ENCODE data around the gene RUVBL1.
"Not testable (repeated sequence)": the region's sequence is repeated elsewhere in the genome, so short reads cannot be mapped to it uniquely, and the experiment has no call there.

RUVBL1 gene

GRCh38 chr3:128154354-128154753, 30.7 kb upstream of the RUVBL1 start:
- not testable (repeated sequence) for H3K36me3 ChIP-seq (ENCODE audit: control insufficient read depth, insufficient read depth, low read length); H3K9ac ChIP-seq (ENCODE audit: low read depth, low read length); H3K27ac ChIP-seq (ENCODE audit: low read depth, low read length); H3K4me1 ChIP-seq (ENCODE audit: control insufficient read depth, insufficient read depth, low read length); H3K27me3 ChIP-seq (ENCODE audit: control insufficient read depth, insufficient read depth, low read length); H3K9me3 ChIP-seq (ENCODE audit: control insufficient read depth, insufficient read depth, low read length)
- H3K4me3 ChIP-seq (ENCODE audit: low read depth, low read length): peak overlapping the region; percentile 80

- Histone ChIP-seq H3K9me3 (ENCODE audit: control insufficient read depth, insufficient read depth, low read length) (no peaks in the 10 kb centered on the region), H3K9ac (ENCODE audit: low read depth, low read length) (peak within 1 kb of the TSS; percentile 83; the same call in 1 of the 2 replicates), H3K36me3 (ENCODE audit: control insufficient read depth, insufficient read depth, low read length) (peaks cover 4% of the 10 kb centered on the region; the same call in 1 of the 2 replicates), H3K27ac (ENCODE audit: low read depth, low read length) (peak within 1 kb of the TSS; percentile 55), H3K4me3 (ENCODE audit: low read depth, low read length) (peak within 1 kb of the TSS; percentile 80), H3K27me3 (ENCODE audit: control insufficient read depth, insufficient read depth, low read length) (no peaks in the 10 kb centered on the region), H3K4me1 (ENCODE audit: control insufficient read depth, insufficient read depth, low read length) (0 out of 2 replicates have a peak, but pooled peaks cover 3% of the 10 kb centered on the region)
Measured at GRCh38 chr3:128153156-128154041, 29.8 kb upstream of the RUVBL1 start, which contains the start of gene EEFSEC. Gene EEFSEC, plus strand, starts transcription at chr3:128153481. Its CDS starts 27 bp downstream, at chr3:128153508.

DNA sequence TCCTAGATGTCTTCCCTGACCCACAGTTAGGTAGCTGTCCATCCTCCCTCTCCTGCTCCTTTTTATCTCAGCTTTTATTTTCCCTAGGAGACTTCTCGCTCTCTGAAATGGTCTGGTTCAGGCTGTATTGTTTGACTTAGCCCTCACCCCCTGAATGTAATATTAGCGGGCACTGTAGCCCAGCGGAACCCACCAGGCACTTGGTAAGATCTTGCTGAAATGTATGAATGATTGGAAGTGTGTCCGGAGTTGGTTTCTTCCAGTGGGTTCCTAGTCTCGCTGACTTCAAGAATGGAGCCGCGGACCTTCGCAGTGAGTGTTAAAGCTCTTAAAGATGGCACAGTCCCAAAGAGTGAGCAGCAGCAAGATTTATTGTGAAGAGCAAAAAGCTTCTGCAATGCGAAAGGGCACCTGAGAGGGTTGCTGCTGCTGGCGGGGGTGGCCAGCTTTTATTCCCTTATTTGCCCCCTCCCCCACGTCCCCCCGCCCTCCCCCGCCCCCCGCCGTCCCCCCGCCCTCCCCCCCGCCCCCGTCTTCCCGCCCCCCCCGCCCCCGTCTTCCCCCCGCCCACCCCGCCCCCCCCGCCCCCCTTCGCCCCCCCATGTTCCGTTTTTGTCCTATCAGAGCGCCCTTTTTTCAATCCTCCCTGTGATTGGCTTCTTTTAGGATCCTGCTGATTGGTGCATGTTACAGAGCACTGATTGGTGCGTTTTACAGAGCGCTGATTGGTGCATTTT, 29.0 kb upstream of the RUVBL1 start:
- Histone ChIP-seq H3K4me3 (ENCODE audit: low read depth, low read length) (peak overlapping the region; percentile 80), H3K9me3 (ENCODE audit: control insufficient read depth, insufficient read depth, low read length) (no peaks in the 10 kb centered on the region), H3K9ac (ENCODE audit: low read depth, low read length) (0 out of 2 replicates have a peak overlapping the region, but pooled peaks have one; percentile 48), H3K36me3 (ENCODE audit: control insufficient read depth, insufficient read depth, low read length) (peaks cover 4% of the 10 kb centered on the region; the same call in 1 of the 2 replicates), H3K27ac (ENCODE audit: low read depth, low read length) (no peak overlapping the region), H3K27me3 (ENCODE audit: control insufficient read depth, insufficient read depth, low read length) (peaks cover 4% of the 10 kb centered on the region; the same call in 1 of the 2 replicates), H3K4me1 (ENCODE audit: control insufficient read depth, insufficient read depth, low read length) (0 out of 2 replicates have a peak, but pooled peaks cover 3% of the 10 kb centered on the region)

DNA sequence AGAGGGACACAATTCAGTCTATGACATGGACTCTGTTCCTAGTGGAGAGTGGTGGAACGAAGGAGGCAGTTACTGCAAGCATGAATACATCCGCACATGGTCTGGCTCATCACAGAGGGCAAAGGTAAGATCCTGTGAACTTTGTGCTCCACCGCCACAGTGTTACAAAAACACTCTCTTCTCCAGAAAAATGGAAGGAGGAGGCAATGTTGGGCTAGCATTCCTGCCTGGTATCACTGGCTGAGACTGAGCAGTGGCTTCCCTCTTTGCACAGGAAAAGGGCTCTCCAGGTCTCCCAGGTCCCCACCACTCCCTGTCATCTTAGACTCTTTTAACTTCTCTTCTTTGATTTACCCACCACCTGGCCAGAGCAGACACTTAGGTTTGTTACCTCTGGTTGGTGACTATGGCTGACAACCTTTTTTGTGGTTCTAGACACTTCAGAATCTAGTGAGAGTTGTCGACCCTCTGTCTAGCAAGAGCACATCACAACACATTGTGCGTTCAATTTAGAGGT, 28.2 kb upstream of the RUVBL1 start:
- no peak overlapping the region for H3K9ac ChIP-seq (ENCODE audit: low read depth, low read length)
- H3K4me3 ChIP-seq (ENCODE audit: low read depth, low read length): no peak overlapping the region
- H3K36me3 ChIP-seq (ENCODE audit: control insufficient read depth, insufficient read depth, low read length): no peaks in the 10 kb centered on the region
- H3K9me3 ChIP-seq (ENCODE audit: control insufficient read depth, insufficient read depth, low read length): no peaks in the 10 kb centered on the region
- H3K27me3 ChIP-seq (ENCODE audit: control insufficient read depth, insufficient read depth, low read length): peaks cover 4% of the 10 kb centered on the region; the same call in 1 of the 2 replicates
- no peak overlapping the region for H3K27ac ChIP-seq (ENCODE audit: low read depth, low read length)
- 0 out of 2 replicates have a peak, but pooled peaks cover 3% of the 10 kb centered on the region for H3K4me1 ChIP-seq (ENCODE audit: control insufficient read depth, insufficient read depth, low read length)

- H3K4me1 ChIP-seq (ENCODE audit: control insufficient read depth, insufficient read depth, low read length): 0 out of 2 replicates have a peak, but pooled peaks cover 3% of the 10 kb centered on the region
- H3K27ac ChIP-seq (ENCODE audit: low read depth, low read length): no peak overlapping the region
- H3K9me3 ChIP-seq (ENCODE audit: control insufficient read depth, insufficient read depth, low read length): no peaks in the 10 kb centered on the region
- no peak overlapping the region for H3K9ac ChIP-seq (ENCODE audit: low read depth, low read length)
- H3K4me3 ChIP-seq (ENCODE audit: low read depth, low read length): no peak overlapping the region
- H3K36me3 ChIP-seq (ENCODE audit: control insufficient read depth, insufficient read depth, low read length): no peaks in the 10 kb centered on the region
- H3K27me3 ChIP-seq (ENCODE audit: control insufficient read depth, insufficient read depth, low read length): peaks cover 4% of the 10 kb centered on the region; the same call in 1 of the 2 replicates
Measured at GRCh38 chr3:128149650-128150049, 26.0 kb upstream of the RUVBL1 start.

DNA sequence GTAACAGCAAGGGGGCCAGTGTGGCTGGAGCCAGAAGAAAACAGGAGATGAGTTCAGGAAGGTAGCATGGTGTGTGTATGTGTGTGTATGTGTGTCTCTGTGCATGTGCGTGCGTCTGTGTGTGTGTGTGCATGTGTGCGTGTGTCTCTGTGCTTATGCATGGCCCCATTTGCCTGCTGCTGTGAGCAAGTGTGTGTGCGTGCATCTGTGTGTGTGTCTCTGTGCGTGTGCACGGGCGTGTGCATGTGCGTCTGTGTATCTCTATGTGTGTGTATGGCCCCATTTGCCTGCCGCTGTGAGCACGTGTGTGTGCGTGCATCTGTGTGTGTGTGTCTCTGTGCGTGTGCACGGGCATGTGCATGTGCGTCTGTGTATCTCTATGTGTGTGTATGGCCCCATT, 22.6 kb upstream of the RUVBL1 start:
- Histone ChIP-seq H3K9me3 (ENCODE audit: control insufficient read depth, insufficient read depth, low read length) (no peaks in the 10 kb centered on the region), H3K27ac (ENCODE audit: low read depth, low read length) (no peak overlapping the region), H3K4me3 (ENCODE audit: low read depth, low read length) (no peak overlapping the region), H3K9ac (ENCODE audit: low read depth, low read length) (no peak overlapping the region), H3K27me3 (ENCODE audit: control insufficient read depth, insufficient read depth, low read length) (peaks cover 4% of the 10 kb centered on the region; the same call in 1 of the 2 replicates), H3K4me1 (ENCODE audit: control insufficient read depth, insufficient read depth, low read length) (no peaks in the 10 kb centered on the region), H3K36me3 (ENCODE audit: control insufficient read depth, insufficient read depth, low read length) (no peaks in the 10 kb centered on the region)

GRCh38 chr3:128145279-128145678, 21.7 kb upstream of the RUVBL1 start:
- no peaks in the 10 kb centered on the region for H3K4me1 ChIP-seq (ENCODE audit: control insufficient read depth, insufficient read depth, low read length)
- no peak overlapping the region for H3K27ac ChIP-seq (ENCODE audit: low read depth, low read length)
- no peak overlapping the region for H3K9ac ChIP-seq (ENCODE audit: low read depth, low read length)
- H3K9me3 ChIP-seq (ENCODE audit: control insufficient read depth, insufficient read depth, low read length): no peaks in the 10 kb centered on the region
- H3K36me3 ChIP-seq (ENCODE audit: control insufficient read depth, insufficient read depth, low read length): no peaks in the 10 kb centered on the region
- no peak overlapping the region for H3K4me3 ChIP-seq (ENCODE audit: low read depth, low read length)
- peaks cover 4% of the 10 kb centered on the region; the same call in 1 of the 2 replicates for H3K27me3 ChIP-seq (ENCODE audit: control insufficient read depth, insufficient read depth, low read length)

DNA sequence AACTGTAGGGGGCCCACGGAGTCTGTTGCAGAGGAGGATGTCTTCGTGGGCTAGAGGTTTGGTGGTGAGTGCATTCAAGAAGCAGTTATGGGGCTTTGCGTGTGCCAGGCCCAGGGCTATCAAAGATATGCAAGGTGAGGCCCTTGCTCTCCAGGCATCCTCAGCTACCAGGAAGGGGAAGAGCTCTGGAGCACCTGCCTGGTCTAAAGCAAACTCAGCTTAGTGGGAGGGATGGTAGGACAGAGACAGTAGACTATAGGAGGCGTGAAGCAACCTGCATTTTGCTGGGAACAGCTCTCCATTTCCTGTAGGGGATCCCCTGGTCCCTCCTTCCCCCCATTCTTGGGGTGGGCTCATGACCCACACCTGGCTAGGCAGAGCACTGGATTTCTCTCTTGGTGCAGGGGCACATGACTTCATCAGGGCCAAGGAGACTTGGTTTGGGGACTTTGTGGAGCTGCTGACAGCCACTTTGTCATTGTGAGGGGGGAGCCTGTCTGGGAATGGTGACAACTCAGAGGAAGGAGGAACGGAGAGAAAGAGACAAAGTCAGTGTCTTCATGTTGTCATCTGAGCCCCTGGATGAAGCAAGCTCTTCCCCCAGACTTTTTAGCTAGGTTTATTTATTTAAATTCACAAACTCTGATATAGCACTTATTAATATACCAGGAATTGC, 21.0 kb upstream of the RUVBL1 start:
- H3K4me3 ChIP-seq (ENCODE audit: low read depth, low read length): no peak overlapping the region
- no peaks in the 10 kb centered on the region for H3K9me3 ChIP-seq (ENCODE audit: control insufficient read depth, insufficient read depth, low read length)
- H3K9ac ChIP-seq (ENCODE audit: low read depth, low read length): no peak overlapping the region
- no peaks in the 10 kb centered on the region for H3K4me1 ChIP-seq (ENCODE audit: control insufficient read depth, insufficient read depth, low read length)
- no peak overlapping the region for H3K27ac ChIP-seq (ENCODE audit: low read depth, low read length)
- H3K27me3 ChIP-seq (ENCODE audit: control insufficient read depth, insufficient read depth, low read length): peaks cover 4% of the 10 kb centered on the region; the same call in 1 of the 2 replicates
- H3K36me3 ChIP-seq (ENCODE audit: control insufficient read depth, insufficient read depth, low read length): no peaks in the 10 kb centered on the region

DNA sequence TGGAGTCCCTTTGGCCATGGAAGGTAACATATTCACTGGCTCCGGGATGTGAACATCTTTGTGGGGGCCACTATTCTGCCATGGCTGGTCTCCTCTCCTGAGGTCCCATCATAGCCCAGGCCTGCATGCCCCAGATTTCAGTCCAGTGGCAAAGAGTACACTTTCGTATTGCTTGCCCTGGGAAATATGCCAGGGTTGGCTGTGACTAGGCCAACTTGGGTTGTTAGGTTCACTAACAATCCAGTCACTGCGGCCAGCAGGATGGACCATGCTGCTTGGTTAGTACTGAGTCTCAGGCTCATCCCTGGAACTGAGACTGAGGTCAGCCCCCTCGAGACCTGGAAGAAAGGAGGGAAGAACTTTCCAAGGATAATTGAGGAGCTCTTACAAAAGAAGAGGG, 19.9 kb upstream of the RUVBL1 start:
- Histone ChIP-seq H3K36me3 (ENCODE audit: control insufficient read depth, insufficient read depth, low read length) (no peaks in the 10 kb centered on the region), H3K9ac (ENCODE audit: low read depth, low read length) (no peak overlapping the region), H3K9me3 (ENCODE audit: control insufficient read depth, insufficient read depth, low read length) (no peaks in the 10 kb centered on the region), H3K27me3 (ENCODE audit: control insufficient read depth, insufficient read depth, low read length) (peaks cover 4% of the 10 kb centered on the region; the same call in 1 of the 2 replicates), H3K27ac (ENCODE audit: low read depth, low read length) (no peak overlapping the region), H3K4me3 (ENCODE audit: low read depth, low read length) (no peak overlapping the region), H3K4me1 (ENCODE audit: control insufficient read depth, insufficient read depth, low read length) (no peaks in the 10 kb centered on the region)

GRCh38 chr3:128133273-128133883, 9.8 kb upstream of the RUVBL1 start:
- Histone ChIP-seq H3K9ac (ENCODE audit: low read depth, low read length) (no peak overlapping the region), H3K4me3 (ENCODE audit: low read depth, low read length) (no peak overlapping the region), H3K27ac (ENCODE audit: low read depth, low read length) (no peak overlapping the region), H3K9me3 (ENCODE audit: control insufficient read depth, insufficient read depth, low read length) (no peaks in the 10 kb centered on the region), H3K36me3 (ENCODE audit: control insufficient read depth, insufficient read depth, low read length) (no peaks in the 10 kb centered on the region), H3K4me1 (ENCODE audit: control insufficient read depth, insufficient read depth, low read length) (no peaks in the 10 kb centered on the region), H3K27me3 (ENCODE audit: control insufficient read depth, insufficient read depth, low read length) (no peaks in the 10 kb centered on the region; the same call in 1 of the 2 replicates)

Data from HUES48 (cell line).